Measurements from ENCODE around the gene CPEB4. TPM values are rescaled to one million over a fixed set of nuclear protein-coding genes. Genes with fewer than 3 reads are reported as not detected.

CPEB4 gene
- total and polyA plus RNA-seq, 9 of the 15 experiments (the other 6 are each of a cell fraction or from before 2014, with no cell fraction given) = 7.4 to 21.3 (median 12.4) TPM

- peak; percentile 48; the same call in 1 of the 2 replicates for TF ChIP-seq ZNF668 (CRISPR knock-in tag; IDR thresholded peaks at IDR 0.05)
- no peak for TF ChIP-seq KDM2B (CRISPR knock-in tag; IDR thresholded peaks at IDR 0.05)
- TF ChIP-seq, protein P1, sequence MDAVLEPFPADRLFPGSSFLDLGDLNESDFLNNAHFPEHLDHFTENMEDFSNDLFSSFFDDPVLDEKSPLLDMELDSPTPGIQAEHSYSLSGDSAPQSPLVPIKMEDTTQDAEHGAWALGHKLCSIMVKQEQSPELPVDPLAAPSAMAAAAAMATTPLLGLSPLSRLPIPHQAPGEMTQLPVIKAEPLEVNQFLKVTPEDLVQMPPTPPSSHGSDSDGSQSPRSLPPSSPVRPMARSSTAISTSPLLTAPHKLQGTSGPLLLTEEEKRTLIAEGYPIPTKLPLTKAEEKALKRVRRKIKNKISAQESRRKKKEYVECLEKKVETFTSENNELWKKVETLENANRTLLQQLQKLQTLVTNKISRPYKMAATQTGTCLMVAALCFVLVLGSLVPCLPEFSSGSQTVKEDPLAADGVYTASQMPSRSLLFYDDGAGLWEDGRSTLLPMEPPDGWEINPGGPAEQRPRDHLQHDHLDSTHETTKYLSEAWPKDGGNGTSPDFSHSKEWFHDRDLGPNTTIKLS (IDR thresholded peaks at IDR 0.05; ENCODE audit: borderline replicate concordance, low read depth) = peak; percentile 80
- TF ChIP-seq ZBTB17 (CRISPR knock-in tag; IDR thresholded peaks at IDR 0.05) = no peak; the same call in 1 of the 2 replicates
- TF ChIP-seq KAT7 (CRISPR knock-in tag; IDR thresholded peaks at IDR 0.05; ENCODE audit: borderline replicate concordance) = no peak
- peak; percentile 24; the same call in 1 of the 2 replicates for TF ChIP-seq PTRF (tag; IDR thresholded peaks at IDR 0.05)
- no peak for TF ChIP-seq ZNF121 (CRISPR knock-in tag; conservative IDR thresholded peaks at IDR 0.05)
- no peak for TF ChIP-seq GTF2F1 (IDR thresholded peaks at IDR 0.05; ENCODE audit: low read depth, low read length)
- TF ChIP-seq TCF7 (IDR thresholded peaks at IDR 0.05; ENCODE audit: borderline replicate concordance) = no peak; the same call in 1 of the 2 replicates
- TF ChIP-seq KLF16 (IDR thresholded peaks at IDR 0.05) = peak; percentile 93
- no peak for TF ChIP-seq ETV1 (tag; conservative IDR thresholded peaks at IDR 0.05; ENCODE audit: low read depth)
- TF ChIP-seq TRIM25 (IDR thresholded peaks at IDR 0.05; ENCODE audit: borderline replicate concordance) = 0 out of 2 replicates have a peak, but pooled peaks have one; percentile 80
- TF ChIP-seq TEAD4 (IDR thresholded peaks at IDR 0.05; ENCODE audit: low read length) = peak; percentile 96
- TF ChIP-seq TEAD4 (CRISPR knock-in tag; IDR thresholded peaks at IDR 0.05; ENCODE audit: borderline replicate concordance) = no peak
- TF ChIP-seq ARID3A (IDR thresholded peaks at IDR 0.05; ENCODE audit: borderline replicate concordance, low read depth, low read length) = no peak
- TF ChIP-seq ZNF707 (CRISPR knock-in tag; conservative IDR thresholded peaks at IDR 0.05) = no peak
- no peak for TF ChIP-seq CHD1 (IDR thresholded peaks at IDR 0.05; ENCODE audit: low read length)
- no peak for TF ChIP-seq HNRNPK (IDR thresholded peaks at IDR 0.05; ENCODE audit: low read depth, low read length, poor library complexity, severe bottlenecking)
- peak; percentile 73; the same call in 1 of the 2 replicates for TF ChIP-seq RNF219 (CRISPR knock-in tag; IDR thresholded peaks at IDR 0.05)
These were observed 32.8 kb upstream of the CPEB4 start (continued) for GRCh38 chr5:173855162-173855994.
